ENCODE measurements around the gene RAP1GAP. TPM values are rescaled to one million over a fixed set of nuclear protein-coding genes. Genes with fewer than 3 reads are reported as not detected.
A peak's percentile ranks its signal among the peaks of the same experiment; 100 is the strongest.

Gene RAP1GAP
- total RNA-seq, result 10 to 100 TPM; 29.6 to 36.3 TPM

- TF ChIP-seq, protein P1, sequence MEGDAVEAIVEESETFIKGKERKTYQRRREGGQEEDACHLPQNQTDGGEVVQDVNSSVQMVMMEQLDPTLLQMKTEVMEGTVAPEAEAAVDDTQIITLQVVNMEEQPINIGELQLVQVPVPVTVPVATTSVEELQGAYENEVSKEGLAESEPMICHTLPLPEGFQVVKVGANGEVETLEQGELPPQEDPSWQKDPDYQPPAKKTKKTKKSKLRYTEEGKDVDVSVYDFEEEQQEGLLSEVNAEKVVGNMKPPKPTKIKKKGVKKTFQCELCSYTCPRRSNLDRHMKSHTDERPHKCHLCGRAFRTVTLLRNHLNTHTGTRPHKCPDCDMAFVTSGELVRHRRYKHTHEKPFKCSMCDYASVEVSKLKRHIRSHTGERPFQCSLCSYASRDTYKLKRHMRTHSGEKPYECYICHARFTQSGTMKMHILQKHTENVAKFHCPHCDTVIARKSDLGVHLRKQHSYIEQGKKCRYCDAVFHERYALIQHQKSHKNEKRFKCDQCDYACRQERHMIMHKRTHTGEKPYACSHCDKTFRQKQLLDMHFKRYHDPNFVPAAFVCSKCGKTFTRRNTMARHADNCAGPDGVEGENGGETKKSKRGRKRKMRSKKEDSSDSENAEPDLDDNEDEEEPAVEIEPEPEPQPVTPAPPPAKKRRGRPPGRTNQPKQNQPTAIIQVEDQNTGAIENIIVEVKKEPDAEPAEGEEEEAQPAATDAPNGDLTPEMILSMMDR (IDR thresholded peaks at IDR 0.05), result no peak
- Histone ChIP-seq H3K36me3 (no peaks in the 10 kb centered on the region), H3K27me3 (peaks cover 18% of the 10 kb centered on the region), H3K4me1 (peaks cover 9% of the 10 kb centered on the region), H3K4me3 (peak within 1 kb of the TSS; percentile 28), H3K9ac (ENCODE audit: low read depth in 2 of 2, low read length in 2 of 2) (peak within 1 kb of the TSS in 1 of 2 donors; percentile 49), H3K9me3 (no peaks in the 10 kb centered on the region), H3K27ac (no peak within 1 kb of the TSS)
- intact Hi-C loops (cut with DNase I), result no loop called here
- DNase-seq, result peak; percentile 53
Observed at GRCh38 chr1:21669258-21670058, at the start of gene RAP1GAP. Gene RAP1GAP, minus strand, starts transcription at chr1:21669357. Its CDS starts 49,325 bp downstream, at chr1:21620032.

DNA sequence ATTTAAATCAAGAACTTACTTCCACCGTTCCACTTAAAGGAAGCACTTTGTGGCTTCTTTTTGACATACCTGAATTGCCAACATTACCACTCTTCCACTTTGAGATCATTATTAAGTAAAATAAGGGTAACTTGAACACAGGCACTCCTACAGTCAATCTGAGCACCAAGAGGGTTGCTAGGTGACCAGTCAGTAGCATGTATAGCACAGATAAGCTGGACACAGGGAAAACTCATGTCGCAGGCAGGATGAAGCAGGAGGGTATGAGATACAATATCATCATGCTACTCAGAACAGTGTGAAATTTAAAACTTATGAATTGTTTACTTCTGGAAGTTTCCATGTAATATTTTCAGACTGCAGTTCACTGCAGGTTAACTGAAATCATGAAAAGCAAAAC lies 47.0 kb upstream of the RAP1GAP start:
- no peaks in the 10 kb centered on the region for H3K27me3 ChIP-seq
- TF ChIP-seq, protein P1 (IDR thresholded peaks at IDR 0.05), result no peak
- no peak overlapping the region for H3K4me3 ChIP-seq
- intact Hi-C loops (cut with DNase I), result no loop called here
- H3K4me1 ChIP-seq, result no peaks in the 10 kb centered on the region
- DNase-seq, result no peak
- no peak overlapping the region for H3K9ac ChIP-seq (ENCODE audit: low read depth in 2 of 2, low read length in 2 of 2)
- H3K27ac ChIP-seq, result no peak overlapping the region
- peaks cover 18% of the 10 kb centered on the region for H3K36me3 ChIP-seq
- H3K9me3 ChIP-seq, result no peaks in the 10 kb centered on the region

DNA sequence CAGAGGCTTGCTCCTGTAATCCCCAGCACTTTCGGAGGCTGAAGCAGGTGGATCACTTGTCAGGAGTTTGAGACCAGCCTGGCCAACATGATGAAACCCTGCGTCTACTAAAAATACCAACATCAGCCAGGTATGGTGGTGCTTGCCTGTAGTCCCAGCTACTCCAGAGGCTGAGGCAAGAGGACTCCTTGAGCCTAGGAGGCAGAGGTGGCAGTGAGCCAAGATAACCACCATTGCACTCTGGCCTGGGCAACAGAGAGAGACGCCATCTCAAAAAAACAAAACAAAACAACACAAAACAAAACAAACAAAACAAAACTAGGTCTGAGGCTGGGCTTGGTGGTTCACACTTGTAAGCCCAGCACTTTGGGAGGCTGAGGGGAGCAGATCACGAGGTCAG lies 38.7 kb upstream of the RAP1GAP start:
- Histone ChIP-seq H3K9ac (ENCODE audit: low read depth in 2 of 2, low read length in 2 of 2) (no peak overlapping the region), H3K4me1 (no peaks in the 10 kb centered on the region), H3K4me3 (no peak overlapping the region), H3K9me3 (no peaks in the 10 kb centered on the region), H3K36me3 (no peaks in the 10 kb centered on the region), H3K27ac (no peak overlapping the region), H3K27me3 (no peaks in the 10 kb centered on the region)
- intact Hi-C loops (cut with DNase I), result no loop called here
- TF ChIP-seq, protein P1 (IDR thresholded peaks at IDR 0.05), result no peak
- DNase-seq, result no peak

GRCh38 chr1:21707086-21707840 lies 38.1 kb upstream of the RAP1GAP start:
- Histone ChIP-seq H3K36me3 (no peaks in the 10 kb centered on the region), H3K9me3 (no peaks in the 10 kb centered on the region), H3K27ac (no peak overlapping the region), H3K27me3 (no peaks in the 10 kb centered on the region), H3K4me3 (no peak overlapping the region), H3K9ac (ENCODE audit: low read depth in 2 of 2, low read length in 2 of 2) (no peak overlapping the region), H3K4me1 (no peaks in the 10 kb centered on the region)
- DNase-seq, result no peak
- intact Hi-C loops (cut with DNase I), result no loop called here
- TF ChIP-seq, protein P1 (IDR thresholded peaks at IDR 0.05), result no peak

- H3K4me1 ChIP-seq, result no peaks in the 10 kb centered on the region
- TF ChIP-seq, protein P1 (IDR thresholded peaks at IDR 0.05), result no peak
- H3K9me3 ChIP-seq, result no peaks in the 10 kb centered on the region
- H3K36me3 ChIP-seq, result no peaks in the 10 kb centered on the region
- no peak overlapping the region for H3K9ac ChIP-seq (ENCODE audit: low read depth in 2 of 2, low read length in 2 of 2)
- no peak for DNase-seq
- no peak overlapping the region for H3K4me3 ChIP-seq
- no peaks in the 10 kb centered on the region for H3K27me3 ChIP-seq
- intact Hi-C loops (cut with DNase I), result no loop called here
- no peak overlapping the region for H3K27ac ChIP-seq
Observed at GRCh38 chr1:21706151-21706835, 37.1 kb upstream of the RAP1GAP start.

Data from colonic mucosa (tissue), 4 donors.